HG02981 (cell line): ENCODE results near the gene IFI27L1.

Experiments
- ATAC-seq: cut with Tn5 transposase; IDR thresholded peaks from one replicate; pipeline ENCODE4 v1.9.1; 2021; ENCODE audit warnings: mild to moderate bottlenecking, moderate library complexity; ENCODE audit not compliant: unreplicated experiment

The IFI27L1 gene

DNA sequence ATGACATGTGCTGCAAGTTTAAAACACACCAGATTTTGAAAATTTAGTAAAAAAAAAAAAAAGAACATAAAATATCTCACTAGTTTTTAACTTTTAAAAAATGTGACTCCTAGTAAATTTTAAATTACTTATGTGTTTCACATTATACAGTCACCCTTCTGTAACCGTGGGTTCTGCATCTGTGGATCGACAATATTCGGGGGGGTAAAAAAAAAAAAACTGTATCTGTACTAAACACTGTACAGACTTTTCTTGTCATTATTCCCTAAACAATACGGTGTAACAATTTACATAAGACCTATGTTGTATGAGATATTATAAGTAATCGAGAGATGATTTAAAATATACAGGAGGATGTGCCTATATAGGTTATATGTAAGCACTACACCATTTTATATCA, 3.3 kb upstream of the IFI27L1 start:
- no peak for ATAC-seq

DNA sequence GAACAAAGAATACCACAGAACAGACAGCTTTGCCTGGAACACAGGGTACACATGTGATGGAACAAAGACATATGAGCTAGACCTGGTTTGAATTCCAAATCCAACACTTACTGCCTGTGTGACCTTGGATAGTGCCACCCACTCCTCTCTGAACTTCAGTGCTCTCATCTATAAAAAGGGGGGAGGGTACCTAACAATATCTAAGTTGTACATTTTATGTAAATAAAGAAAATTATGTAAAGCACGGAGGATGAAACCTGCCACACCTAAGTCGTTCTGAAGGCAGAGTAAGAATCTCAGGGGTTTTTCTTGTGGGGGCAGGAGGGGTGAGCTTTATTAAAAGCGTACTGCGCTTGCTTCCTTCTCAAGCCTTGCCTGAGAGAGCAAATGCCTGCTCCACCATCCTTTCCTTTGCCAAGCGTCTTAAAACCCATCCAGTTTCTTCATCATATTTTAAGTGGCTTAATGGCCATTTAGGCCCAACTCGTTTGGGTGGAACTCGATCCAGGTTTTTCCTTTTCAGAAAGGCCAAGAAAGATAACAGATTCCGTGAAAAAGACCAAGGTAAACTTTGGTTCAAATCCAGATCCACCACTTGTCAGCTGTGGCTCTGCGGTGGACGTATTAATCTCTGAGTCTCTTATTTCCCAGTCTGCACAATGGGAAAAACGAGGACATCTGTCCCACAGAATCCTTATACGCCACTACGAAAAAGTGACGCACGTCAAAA, 1.1 kb upstream of the IFI27L1 start:
- ATAC-seq, result no peak

DNA sequence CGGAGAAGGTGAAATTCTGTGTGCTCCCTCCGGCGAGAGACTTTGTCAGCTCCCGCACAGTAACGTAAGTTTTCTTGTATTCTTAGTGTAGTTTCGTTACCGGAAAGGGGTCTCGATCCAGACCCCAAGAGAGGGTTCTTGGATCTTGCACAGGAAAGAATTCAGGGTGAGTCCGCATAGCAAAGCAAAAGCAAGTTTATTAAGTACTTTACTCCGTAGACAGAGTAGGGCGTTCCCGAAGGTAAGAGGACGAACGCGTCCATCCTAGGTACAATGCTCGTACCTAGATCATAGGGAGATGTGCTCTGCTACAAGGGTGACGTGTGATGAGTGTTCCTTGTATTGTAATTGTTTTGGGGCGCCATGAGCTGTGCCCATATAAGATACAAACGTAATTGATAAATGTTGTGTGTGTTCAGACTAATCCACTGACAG, 293 bp downstream of the IFI27L1 start:
- ATAC-seq, result peak; percentile 24

DNA sequence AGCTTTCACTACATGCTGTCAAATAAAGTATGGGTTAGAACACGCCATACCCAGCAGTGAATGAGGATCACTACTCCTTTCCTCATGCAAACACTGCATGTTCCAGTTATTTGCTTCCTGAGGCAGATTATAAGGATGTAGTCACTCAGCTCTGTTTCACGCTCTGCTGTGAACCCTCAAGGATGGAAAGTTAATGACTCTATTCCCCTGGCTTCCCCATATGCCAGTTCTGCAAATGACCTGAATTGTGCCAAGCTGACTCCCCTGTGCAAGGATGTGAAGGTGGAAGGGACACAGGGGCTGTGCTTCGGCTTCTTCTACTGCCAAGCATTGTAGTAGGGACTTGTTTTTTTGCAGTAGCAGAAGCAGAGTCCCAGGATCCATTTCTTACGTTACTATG, 6.8 kb downstream of the IFI27L1 start:
- ATAC-seq, result no peak

DNA sequence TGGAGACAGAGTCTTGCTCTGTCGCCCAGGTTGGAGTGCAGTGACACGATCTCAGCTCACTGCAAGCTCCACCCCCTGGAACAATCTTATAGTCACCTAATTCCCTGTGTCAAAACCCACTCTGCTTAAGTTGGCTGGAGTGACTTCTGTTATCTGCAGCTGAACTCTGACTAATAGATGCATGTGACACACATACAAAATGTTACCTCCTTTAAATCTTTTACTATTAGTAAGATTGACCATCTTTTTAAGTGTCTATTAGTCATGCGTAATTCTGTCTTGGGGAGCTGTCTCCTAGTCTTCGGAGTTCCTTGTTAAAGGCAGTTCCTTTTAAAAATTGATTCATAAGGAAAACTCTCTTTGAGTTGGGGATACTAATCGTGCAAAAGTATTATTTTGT, 7.4 kb downstream of the IFI27L1 start:
- no peak for ATAC-seq

DNA sequence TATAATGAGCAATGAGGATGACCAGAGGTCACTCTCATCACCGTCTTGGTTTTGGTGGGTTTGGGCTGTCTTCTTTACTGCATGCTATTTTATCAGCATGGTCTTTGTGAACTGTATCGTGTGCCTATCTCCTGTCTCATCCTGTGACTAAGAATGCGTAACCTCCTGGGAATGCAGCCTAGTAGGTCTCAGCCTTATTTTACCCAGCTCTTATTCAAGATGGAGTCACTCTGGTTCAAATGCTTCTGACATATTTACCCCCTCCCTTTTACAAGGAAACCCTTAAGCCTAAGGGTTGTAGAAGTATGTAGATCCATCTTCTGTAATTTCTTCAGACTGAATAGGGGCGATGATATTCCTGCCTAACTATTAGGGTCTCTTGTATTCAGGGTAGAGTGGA, 8.4 kb downstream of the IFI27L1 start:
- no peak for ATAC-seq

DNA sequence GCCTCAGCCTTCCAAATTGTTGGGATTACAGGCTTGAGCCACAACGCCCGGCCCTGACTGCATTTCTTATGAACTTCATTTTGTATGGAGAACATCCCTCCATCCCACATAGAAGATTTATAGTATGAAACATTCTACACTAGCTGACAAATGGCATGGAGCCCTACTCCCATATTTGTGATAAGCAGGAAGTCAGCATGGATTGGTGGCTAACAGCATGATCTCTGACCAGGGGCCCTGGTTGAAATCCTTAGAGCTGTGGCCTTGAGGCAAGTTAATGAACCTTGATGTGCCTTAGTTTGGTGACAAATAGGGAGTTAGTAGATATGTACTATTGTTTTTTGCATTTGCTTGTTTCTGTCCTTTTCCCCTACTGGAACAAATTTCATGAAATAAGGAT, 12.3 kb downstream of the IFI27L1 start:
- ATAC-seq, result no peak

DNA sequence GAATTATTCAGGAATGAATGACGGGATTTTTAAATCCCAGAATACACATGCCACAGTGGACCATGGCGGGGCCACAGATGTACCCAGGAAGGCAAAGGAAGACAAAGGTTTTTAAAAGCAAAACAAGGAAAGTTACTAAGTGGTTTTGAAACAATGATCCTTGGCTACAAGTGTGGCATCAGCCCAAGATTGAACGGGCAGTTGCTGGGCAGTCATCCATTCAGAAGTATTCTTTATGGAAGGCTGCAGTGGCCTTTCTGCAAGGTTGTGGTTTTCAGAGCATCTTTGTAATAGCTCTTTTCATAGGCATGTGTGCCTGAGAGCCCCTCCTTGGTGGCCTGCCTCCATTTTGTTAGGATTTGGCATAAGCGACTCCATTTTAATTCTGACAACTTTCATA, 16.0 kb downstream of the IFI27L1 start:
- no peak for ATAC-seq

DNA sequence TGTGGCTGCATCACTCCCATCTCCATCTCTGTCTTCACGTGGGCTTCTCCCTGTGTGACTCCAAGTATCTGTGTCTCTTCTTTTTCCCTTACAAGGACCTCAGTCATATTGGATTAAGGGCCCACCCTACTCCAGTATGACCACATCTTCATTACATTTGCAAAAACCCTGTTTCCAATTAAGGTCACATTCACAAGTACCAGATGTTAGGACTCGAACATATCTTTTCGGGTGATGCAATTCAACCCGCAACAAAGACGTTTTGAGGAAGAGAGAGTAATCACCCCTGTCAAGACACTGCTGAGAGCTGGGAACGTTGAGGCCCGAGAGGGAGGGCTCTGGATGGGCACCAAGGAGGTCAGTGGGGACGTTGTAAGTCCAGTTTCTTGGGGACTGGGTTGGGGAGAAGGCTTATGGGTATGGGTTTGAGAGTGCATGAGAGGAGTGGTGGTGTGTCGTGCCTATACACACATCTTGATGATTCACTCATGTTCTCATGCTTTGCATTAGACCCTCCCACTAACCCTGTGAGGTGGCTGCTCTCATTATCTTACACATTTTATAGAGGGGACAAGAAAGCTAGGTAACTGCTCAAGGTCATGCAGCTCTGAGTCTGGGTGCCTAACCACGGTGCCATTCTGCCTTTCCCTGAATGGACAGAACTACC, 17.3 kb downstream of the IFI27L1 start:
- no peak for ATAC-seq

DNA sequence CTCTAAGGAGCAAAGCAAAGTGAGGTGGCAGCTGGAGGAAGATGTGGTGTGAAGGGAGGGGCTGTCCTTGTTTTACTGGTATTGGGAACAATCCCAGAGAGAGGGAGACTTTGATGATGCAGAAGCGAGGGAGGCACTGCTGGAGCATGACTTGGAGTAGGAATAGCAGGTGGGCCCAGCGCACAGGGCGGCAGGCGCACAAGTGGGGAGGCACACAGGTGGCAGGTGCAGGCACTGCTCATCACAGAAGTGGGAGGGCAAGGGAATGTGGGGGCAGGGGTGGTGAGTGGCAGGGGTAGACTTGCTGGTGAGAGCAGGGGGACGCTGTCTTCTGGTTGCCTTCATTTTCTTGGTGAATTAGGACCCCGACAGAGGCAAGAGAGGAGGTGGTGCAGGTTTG, 17.9 kb downstream of the IFI27L1 start:
- no peak for ATAC-seq

DNA sequence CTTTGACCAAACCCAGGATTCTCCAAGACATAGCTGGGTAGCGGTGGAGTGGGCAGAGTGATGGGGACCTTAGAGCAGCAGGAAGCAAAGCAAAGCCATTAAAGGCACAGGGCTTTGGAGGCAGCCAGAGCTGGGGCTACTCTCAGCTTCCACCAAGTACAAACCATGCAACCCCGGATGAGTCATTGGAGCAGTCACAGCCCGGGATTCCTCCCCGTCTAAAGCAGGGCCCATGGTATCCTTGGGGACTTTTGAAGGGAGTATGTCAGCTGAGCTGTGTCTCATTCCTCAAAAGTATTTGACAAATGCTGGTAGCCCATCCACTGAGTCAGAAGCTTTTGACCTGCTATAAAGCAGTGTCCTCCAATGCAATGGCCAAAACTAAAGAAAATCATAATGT, 19.7 kb downstream of the IFI27L1 start:
- no peak for ATAC-seq

DNA sequence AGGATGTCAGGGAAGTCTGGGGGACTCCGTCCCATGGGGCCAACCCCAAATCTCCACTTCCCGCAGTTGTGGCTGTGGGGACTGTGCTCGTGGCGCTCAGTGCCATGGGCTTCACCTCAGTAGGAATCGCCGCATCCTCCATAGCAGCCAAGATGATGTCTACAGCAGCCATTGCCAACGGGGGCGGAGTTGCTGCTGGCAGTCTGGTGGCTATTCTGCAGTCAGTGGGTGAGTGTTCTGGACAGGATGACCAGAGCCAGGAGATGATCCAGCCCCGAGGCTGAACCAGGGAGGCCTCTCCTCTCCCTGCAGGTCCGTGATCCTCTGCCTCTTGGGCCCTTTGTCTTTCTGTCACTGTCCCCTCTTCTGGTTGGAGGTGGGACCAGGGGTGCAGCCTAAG, 20.6 kb downstream of the IFI27L1 start:
- no peak for ATAC-seq

DNA sequence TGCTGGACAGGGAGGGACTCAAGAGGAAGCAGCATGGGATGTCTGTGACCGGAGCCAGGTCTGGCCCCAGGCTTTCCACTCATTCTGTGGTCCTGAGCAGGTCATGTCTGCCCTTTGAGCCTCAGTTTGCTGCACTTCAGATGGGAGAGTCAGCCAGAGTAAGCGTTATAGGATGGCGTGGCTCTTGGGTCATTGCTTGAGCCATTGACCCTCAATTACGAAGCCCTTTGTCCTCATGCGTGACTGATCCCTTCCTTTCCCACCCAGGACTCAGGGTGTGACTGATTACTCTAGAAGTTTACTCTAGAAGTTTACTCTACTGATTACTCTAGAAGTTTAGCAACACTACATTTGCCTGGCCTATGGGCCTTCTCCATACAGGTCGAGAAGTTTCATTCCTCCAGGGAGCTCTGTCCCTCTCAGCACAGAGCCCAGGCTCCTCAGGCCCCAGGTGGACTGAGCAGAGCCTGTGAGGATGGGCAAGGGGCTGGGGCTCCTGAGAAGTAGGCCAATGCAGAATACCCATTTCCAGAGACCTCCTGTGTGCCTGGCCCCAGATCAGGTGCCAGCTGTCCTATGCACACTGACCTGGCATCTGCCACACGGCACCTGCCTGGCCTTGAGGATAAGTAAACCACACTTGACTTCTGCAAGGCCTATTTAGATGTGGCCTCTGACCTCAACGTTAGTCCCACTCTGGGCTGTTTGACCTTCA, 21.8 kb downstream of the IFI27L1 start:
- ATAC-seq, result no peak

DNA sequence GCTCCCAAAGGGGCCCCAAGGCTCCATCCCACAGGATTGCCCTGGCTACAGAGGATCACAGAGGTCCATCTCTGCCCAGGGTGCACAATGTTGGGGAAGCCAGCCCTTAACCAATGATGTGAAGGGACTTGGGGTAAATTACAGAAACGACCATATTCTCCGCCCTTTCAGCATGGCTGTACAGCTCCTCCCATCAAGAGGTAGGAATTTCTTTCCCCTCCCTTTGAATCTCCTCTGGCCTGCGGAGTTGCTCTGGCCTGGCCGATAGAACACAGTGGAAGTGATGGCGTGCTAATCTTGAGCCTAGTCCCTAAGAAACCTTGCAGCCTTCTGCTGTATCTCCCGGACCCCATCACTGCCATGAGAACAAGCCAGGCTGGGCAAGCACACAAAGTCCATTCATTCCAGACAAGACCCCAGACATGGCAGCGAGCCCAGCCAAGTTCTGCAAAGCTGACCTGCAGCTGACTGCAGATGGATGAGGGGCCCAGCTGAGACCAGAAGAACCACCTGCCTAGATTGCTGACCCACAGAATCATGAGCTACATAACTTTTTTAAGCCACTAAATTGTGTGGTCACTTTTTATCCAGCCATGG, 22.5 kb downstream of the IFI27L1 start:
- no peak for ATAC-seq

DNA sequence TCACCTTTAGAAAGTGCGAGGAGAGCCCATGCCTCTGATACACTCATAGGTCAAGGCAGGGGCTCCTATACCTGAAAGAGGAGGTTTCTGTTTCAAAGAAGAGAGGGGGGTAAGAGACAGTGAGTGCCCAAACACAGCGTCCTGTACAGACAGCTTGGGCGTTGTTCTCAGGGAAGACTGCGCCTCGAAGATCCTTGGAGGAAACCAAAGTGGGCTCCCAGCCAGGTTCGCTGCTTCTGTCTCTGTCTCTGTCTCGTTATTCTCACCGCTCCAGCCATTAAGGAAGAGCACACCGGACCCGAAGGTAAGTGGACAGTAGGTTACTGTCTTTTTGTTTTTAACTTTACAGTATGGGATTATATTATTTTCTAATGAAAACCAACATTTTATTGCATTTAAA, 23.6 kb downstream of the IFI27L1 start:
- ATAC-seq, result no peak

DNA sequence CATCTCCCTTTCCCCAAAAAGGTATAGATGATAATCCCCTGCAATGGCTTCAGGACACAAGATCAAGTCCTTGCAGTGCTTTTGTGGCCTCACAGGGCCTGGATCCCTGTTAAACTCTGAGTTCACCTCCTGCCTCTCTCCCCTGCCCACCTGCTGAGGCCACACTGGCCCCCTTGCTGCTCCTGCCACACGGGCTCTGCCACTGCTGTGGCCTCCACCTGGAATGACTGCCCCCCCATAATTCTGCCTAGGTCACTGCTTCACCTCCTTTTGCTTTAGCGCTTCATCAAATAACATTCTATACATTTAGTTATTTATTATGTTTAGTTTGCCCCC, 28.8 kb downstream of the IFI27L1 start:
- ATAC-seq, result no peak

DNA sequence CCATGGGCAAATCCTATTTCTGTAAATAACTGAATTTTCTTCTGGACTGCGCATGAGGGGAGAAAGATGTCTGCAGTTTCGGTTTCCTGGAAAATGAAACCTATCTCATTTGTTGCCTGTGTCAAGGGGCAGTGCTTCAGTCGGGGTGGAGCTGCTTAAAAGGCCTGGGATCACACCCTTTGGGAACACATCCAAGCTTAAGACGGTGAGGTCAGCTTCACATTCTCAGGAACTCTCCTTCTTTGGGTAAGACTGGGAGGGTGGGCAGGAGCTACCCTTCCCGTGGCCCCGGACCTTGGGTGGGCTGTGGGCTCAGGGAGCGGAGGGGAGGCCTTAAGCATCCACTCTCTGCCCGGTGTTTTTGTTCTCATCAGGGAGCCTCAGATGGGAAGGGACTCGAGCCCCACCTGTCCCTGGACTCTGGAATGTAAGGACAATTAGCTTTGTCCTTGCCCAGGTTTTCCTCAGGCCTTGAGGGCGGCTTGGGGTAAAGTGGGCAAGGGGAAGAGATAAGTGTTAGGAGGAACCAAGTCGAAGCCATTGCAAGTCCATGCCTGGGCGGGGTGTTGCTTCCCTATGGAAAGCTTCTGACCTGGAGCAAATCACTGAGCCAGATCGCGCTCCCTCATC, 29.6 kb downstream of the IFI27L1 start, which contains the start of gene IFI27:
IFI27 (plus strand) TSS at position 185 of the 630 bp plus-strand sequence.
- no peak for ATAC-seq

DNA sequence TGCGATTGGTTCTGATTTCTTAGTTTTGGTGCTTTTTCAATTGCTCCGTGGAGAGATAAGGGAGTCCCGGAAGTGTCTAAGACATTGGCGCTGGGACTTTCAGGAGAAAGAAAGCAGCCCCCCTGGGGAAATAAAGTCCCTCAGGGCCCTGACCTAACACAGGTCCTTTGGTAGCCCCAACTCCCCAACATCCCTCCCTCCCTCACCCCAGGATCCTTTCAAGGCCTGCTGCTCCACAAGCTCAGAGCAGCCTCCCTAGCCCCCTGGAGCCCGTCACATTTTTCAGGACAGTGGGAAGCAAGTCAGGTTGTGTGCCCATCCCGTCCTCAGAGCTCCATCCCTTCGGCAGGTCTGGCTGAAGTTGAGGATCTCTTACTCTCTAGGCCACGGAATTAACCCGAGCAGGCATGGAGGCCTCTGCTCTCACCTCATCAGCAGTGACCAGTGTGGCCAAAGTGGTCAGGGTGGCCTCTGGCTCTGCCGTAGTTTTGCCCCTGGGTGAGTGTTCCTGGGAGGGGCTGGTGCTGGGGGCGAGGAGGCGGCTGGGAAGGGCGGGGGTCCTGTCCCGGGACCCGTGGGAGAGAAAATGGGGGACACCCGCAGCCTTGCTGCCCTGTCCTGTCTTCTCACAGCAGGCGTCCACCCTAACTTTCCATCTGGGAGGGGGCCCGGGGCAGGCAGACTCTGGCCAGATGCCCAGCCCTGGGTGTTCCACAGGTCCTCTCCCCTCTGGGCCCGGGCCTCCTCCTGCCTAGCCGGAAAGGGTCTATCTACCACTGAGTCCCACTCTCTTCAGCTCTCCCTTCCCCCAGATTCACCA, 30.4 kb downstream of the IFI27L1 start:
- no peak for ATAC-seq

DNA sequence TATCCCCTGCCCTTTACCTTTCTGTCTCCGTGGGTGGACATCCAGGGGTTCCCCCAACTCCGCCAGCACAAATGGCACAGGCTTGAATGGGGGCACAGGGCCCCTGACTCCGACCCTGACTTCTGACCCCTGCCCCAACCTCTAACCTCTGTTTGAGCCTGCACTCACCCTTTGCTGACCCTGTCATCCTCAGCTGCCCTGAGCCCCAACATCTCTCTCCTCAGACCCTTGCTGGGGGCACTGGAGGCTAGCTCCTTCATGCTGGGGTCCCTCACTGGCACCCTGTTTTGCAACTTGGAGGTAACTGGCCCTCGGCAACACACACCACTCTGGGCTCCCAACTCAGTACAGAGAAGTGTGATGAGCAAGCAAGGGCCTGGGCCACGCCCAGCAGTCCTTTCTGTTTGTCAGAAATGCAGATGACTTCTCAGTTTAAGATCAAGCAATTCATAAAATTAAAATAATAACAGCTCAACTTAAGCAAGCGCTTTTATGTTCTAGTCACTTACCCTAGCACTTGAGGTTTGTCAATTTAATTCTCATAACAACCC, 31.5 kb downstream of the IFI27L1 start:
- ATAC-seq, result no peak

DNA sequence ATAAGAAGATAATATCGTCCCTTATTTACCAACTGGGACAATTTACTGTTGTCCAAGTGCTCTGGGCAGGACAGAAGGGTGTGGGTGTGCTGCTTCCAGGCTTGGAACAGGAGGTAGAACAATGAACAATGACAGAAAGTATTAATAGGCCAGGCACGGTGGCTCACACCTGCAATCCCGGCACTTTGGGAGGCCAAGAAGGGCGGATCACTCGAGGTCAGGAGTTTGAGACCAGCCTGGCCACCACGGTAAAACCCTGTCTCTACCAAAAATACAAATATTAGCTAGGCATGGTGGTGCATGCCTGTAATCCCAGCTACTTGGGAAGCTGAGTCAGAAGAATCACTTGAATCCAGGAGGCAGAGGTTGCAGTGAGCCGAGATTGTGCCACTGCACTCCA, 32.0 kb downstream of the IFI27L1 start:
- ATAC-seq, result no peak
